Esophagus muscularis mucosa (tissue), 4 donors: ENCODE data around the gene CCDC3. TPM values are rescaled to one million over a fixed set of nuclear protein-coding genes. Genes with fewer than 3 reads are reported as not detected.
A peak's percentile ranks its signal among the peaks of the same experiment; 100 is the strongest.

Source experiments
- DNase-seq: peaks from one replicate; pipeline ENCODE4 v3.0.0-alpha.2; 2017; ENCODE audit errors: extremely low spot score
- H3K27ac ChIP-seq, 4 donors: fragments of 200-600 bp; sonication (generic); replicated peaks in 1 of 4; 1 replicate in 3 of 4; 2 replicates in 1 of 4; pipeline ENCODE4 v1.5.1; 2016 to 2019; ENCODE audit warnings: mild to moderate bottlenecking in 1 of 4
- H3K27me3 ChIP-seq, 4 donors: fragments of 200-600 bp; sonication (generic); one replicate each; pipeline versions ENCODE4 v1.5.1 to v1.6.0; 2016 to 2019
- H3K36me3 ChIP-seq, 4 donors: fragments of 200-600 bp; sonication (generic); one replicate each; pipeline ENCODE4 v1.5.1; 2016 to 2019
- H3K4me1 ChIP-seq, 4 donors: fragments of 200-600 bp; sonication (generic); one replicate each; pipeline ENCODE4 v1.5.1; 2016 to 2019
- H3K4me3 ChIP-seq, 4 donors: fragments of 200-600 bp; sonication (generic); 1 replicate in 2 of 4; 2 replicates in 2 of 4; pipeline ENCODE4 v1.5.1; 2016 to 2019; ENCODE audit warnings: mild to moderate bottlenecking in 4 of 4, moderate library complexity in 1 of 4
- H3K9me3 ChIP-seq, 4 donors: fragments of 200-600 bp; sonication (generic); 1 replicate in 3 of 4; 2 replicates in 1 of 4; pipeline ENCODE4 v1.5.1; 2016 to 2019
- EP300 ChIP-seq: sonication (generic); formaldehyde crosslinking; IDR thresholded peaks from one replicate; pipeline ENCODE4 v1.6.1; 2017; ENCODE audit warnings: antibody characterized with exemption
- POLR2A ChIP-seq: fragments of 450-650 bp; IDR thresholded peaks from one replicate; pipeline ENCODE4 v1.6.1; 2017; ENCODE audit warnings: antibody characterized with exemption, moderate library complexity, mild to moderate bottlenecking, low read depth
- POLR2AphosphoS5 ChIP-seq, 2 donors: sonication (generic); formaldehyde crosslinking; IDR thresholded peaks; one replicate each; pipeline ENCODE4 v1.6.1; 2017; ENCODE audit warnings: antibody characterized with exemption in 2 of 2
- WGBS: methylation state at CpG from one replicate; pipeline ENCODE4 v1.1.5; 2018; 5-methylcytosine and 5-hydroxymethylcytosine counted together
- intact Hi-C: fragments of 100-400 bp; cut with DNase I; formaldehyde crosslinking; loops from one replicate; pipeline ENCODE4 v1.15.1; 2023
- total RNA-seq, 4 donors: library from RNA; depleted of rRNA; stranded (reverse); fragments of >200 nt; gene quantifications; one replicate each; pipeline versions ENCODE4 v1.1.0 to v1.2.1, GENCODE V29; 2016
- TF ChIP-seq, protein P1 (sequence below), 3 experiments: fragments of 200-600 bp in 2 of 3; fragments of 450-650 bp in 1 of 3; sonication (generic) in 2 of 3; IDR thresholded peaks; one replicate each; pipeline ENCODE4 v1.5.1; 2017 to 2019; ENCODE audit warnings: antibody characterized with exemption in 3 of 3, mild to moderate bottlenecking in 2 of 3, moderate library complexity in 1 of 3

The CCDC3 gene
- total RNA-seq, 4 donors from 2014 or later: 23.7 to 79.1 (median 44.3) TPM

DNA sequence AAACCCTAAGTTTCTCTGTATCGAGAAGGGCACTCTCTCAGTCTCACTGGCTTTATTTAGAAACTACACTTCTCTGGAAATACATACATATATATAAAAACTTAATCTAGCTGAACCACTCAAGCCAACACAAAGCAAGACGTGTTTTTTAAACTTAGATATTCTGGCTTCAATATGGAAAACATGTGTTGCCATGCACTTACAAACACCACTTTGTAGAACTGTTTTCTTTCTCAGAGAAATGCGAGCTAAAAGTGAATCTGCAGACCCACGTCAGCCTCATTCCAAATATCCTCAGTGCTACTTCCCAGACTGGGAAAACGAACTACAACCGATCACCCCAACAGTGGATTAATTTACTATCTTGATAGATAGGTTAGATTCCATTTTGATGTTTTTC lies 1.7 kb downstream of the CCDC3 start:
- DNase-seq: no peak
- intact Hi-C loops: no loop called here
- WGBS: 74% methylated on average over 6 of the region's 6 CpGs
- no peak overlapping the region for H3K27ac ChIP-seq
- H3K9me3 ChIP-seq: no peaks in the 10 kb centered on the region
- H3K27me3 ChIP-seq: peaks cover 0 to 9% (median 0%) of the 10 kb centered on the region in 4 donors
- H3K4me3 ChIP-seq: peak overlapping the region in 3 of 4 donors; percentile 56 to 67 (median 57)
- peaks cover 0 to 32% (median 27%) of the 10 kb centered on the region in 4 donors for H3K4me1 ChIP-seq
- TF ChIP-seq, protein P1, sequence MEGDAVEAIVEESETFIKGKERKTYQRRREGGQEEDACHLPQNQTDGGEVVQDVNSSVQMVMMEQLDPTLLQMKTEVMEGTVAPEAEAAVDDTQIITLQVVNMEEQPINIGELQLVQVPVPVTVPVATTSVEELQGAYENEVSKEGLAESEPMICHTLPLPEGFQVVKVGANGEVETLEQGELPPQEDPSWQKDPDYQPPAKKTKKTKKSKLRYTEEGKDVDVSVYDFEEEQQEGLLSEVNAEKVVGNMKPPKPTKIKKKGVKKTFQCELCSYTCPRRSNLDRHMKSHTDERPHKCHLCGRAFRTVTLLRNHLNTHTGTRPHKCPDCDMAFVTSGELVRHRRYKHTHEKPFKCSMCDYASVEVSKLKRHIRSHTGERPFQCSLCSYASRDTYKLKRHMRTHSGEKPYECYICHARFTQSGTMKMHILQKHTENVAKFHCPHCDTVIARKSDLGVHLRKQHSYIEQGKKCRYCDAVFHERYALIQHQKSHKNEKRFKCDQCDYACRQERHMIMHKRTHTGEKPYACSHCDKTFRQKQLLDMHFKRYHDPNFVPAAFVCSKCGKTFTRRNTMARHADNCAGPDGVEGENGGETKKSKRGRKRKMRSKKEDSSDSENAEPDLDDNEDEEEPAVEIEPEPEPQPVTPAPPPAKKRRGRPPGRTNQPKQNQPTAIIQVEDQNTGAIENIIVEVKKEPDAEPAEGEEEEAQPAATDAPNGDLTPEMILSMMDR (IDR thresholded peaks at IDR 0.05): no peak
- TF ChIP-seq POLR2A (no peak), POLR2AphosphoS5 (IDR thresholded peaks at IDR 0.05) (no peak), EP300 (no peak)
- peaks cover 0 to 4% (median 0%) of the 10 kb centered on the region in 4 donors for H3K36me3 ChIP-seq

GRCh38 chr10:12995425-12995861 lies 6.1 kb downstream of the CCDC3 start:
- Histone ChIP-seq H3K4me3 (no peak overlapping the region), H3K27me3 (no peaks in the 10 kb centered on the region), H3K36me3 (peaks cover 0 to 4% (median 0%) of the 10 kb centered on the region in 4 donors), H3K27ac (peak overlapping the region in 1 of 4 donors; percentile 19), H3K9me3 (no peaks in the 10 kb centered on the region), H3K4me1 (peaks cover 0 to 16% (median 13%) of the 10 kb centered on the region in 4 donors)
- WGBS: 69% methylated on average over 8 of the region's 8 CpGs
- intact Hi-C loops: no loop called here
- TF ChIP-seq POLR2AphosphoS5 (IDR thresholded peaks at IDR 0.05) (no peak), EP300 (no peak), POLR2A (no peak)
- TF ChIP-seq, protein P1 (IDR thresholded peaks at IDR 0.05): no peak
- DNase-seq: no peak

DNA sequence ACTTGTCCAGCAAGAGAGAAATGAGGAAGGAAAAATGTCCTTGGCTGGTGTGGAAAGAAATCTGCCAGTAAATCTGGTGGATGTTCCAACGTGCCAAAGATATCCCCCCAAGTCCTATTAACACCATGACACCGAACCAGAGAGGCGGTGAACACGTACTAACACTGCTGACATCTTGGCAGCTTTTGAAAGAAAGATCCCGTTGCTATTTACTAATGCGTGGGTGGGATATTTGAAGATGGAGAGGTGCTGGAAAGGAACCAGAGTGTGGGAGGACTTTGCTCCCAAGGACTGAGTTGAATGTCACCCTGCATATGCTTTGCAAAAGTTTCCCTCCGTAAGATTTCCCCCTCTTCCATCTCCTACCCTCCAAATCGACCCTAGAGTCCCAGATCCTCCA lies 7.9 kb downstream of the CCDC3 start:
- WGBS: 40% methylated on average over 8 of the region's 8 CpGs
- no peak for DNase-seq
- H3K9me3 ChIP-seq: no peaks in the 10 kb centered on the region
- peaks cover 0 to 4% (median 0%) of the 10 kb centered on the region in 4 donors for H3K36me3 ChIP-seq
- H3K27me3 ChIP-seq: no peaks in the 10 kb centered on the region
- peak overlapping the region in 1 of 4 donors; percentile 23 for H3K27ac ChIP-seq
- intact Hi-C loops: no loop called here
- H3K4me3 ChIP-seq: no peak overlapping the region
- H3K4me1 ChIP-seq: peaks cover 0 to 15% (median 11%) of the 10 kb centered on the region in 4 donors
- TF ChIP-seq EP300 (no peak), POLR2AphosphoS5 (IDR thresholded peaks at IDR 0.05) (no peak), POLR2A (no peak)
- TF ChIP-seq, protein P1 (IDR thresholded peaks at IDR 0.05): no peak

DNA sequence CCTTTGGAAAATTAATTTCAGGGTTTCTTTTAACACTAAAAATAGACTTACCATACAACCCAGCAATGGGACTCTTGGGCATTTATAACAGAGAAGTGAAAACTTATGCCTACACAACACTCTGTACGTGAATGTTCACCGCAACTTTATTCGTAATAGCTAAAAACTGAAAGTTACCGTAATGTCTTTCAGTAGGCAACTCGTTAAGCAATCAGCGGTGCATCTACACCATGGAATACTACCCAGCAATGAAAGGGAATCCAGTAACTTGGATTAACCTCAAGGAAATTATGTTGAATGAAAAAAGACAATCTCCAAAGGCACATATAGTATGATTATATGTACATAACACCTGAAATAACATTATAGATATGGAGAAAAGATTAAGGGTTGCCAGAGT lies 16.2 kb downstream of the CCDC3 start:
- intact Hi-C loops: no loop called here
- 96% methylated on average over 6 of the region's 6 CpGs for WGBS
- Histone ChIP-seq H3K4me3 (no peak overlapping the region), H3K9me3 (peaks cover 0 to 11% (median 5%) of the 10 kb centered on the region in 4 donors), H3K36me3 (no peaks in the 10 kb centered on the region), H3K27ac (no peak overlapping the region), H3K27me3 (no peaks in the 10 kb centered on the region), H3K4me1 (peaks cover 0 to 3% (median 0%) of the 10 kb centered on the region in 4 donors)
- TF ChIP-seq EP300 (no peak), POLR2AphosphoS5 (IDR thresholded peaks at IDR 0.05) (no peak), POLR2A (no peak)
- TF ChIP-seq, protein P1 (IDR thresholded peaks at IDR 0.05): no peak
- DNase-seq: no peak
